ENCODE results near the gene VRK1. TPM values are rescaled to one million over a fixed set of nuclear protein-coding genes. Genes with fewer than 3 reads are reported as not detected.

Gene VRK1
- total and polyA plus RNA-seq, 2 of the 4 experiments (the other 2 are of a cell fraction) = 14.2 to 19.9 TPM

DNA sequence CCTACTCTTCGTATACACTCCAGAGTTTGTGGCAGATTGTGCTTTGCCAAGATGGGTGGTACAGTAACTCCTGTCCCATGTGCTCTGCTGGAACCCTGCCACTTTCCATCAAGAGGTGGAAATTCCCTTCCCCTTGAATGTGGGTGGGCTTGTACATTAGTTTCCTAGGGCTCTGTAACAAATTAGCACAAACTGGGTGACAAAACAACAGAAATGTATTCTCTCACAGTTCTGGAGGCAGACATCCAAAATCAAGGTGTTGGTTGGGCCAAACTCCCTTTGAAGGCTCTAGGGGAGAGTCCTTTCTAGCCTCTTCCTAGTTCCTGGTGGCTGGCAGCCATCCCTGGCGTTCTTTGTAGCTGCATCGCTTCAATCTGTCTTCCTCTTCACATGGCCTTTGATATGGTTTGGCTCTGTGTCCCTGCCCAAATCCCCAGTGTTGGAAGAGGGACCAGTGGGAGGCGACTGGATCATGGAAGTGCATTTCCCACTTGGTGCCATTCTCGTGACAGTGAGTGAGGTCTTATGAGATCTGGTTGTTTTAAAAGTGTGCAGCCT is 117.5 kb downstream of the VRK1 start:
- POLR2A ChIA-PET (ENCODE audit: unreplicated experiment) = no interaction called here
- dilution Hi-C loops (cut with HindIII; ENCODE audit: low sequenced_read_pairs, unreplicated experiment) = no loop called here
- no TSS peak for BruUV-seq (replicated peaks)

More for the DNA sequence above, 117.5 kb downstream of the VRK1 start:
- CTCF ChIA-PET = no interaction called here
- Histone ChIP-seq H3K36me3 (ENCODE audit: control insufficient read depth, insufficient read depth, low read length) (no peaks in the 10 kb centered on the region), H3K56ac (ENCODE audit: extremely low read depth, insufficient read depth, low read length) (no peak overlapping the region), H3K4me2 (ENCODE audit: low read depth, low read length) (no peak overlapping the region), H3K14ac (replicated peaks; ENCODE audit: low read depth, low read length) (no peak overlapping the region), H2BK20ac (ENCODE audit: low read depth, low read length) (no peak overlapping the region), H3K4me3 (ENCODE audit: insufficient read depth, low read depth, low read length) (no peak overlapping the region), H3K18ac (ENCODE audit: low read depth, low read length) (no peak overlapping the region), H3K9me3 (ENCODE audit: control insufficient read depth, insufficient read depth, low read length) (peaks cover 3% of the 10 kb centered on the region; the same call in 1 of the 2 replicates), H2AFZ (replicated peaks; ENCODE audit: low read length, poor library complexity) (no peak overlapping the region), H2BK120ac (ENCODE audit: low read depth, low read length) (no peak overlapping the region), H4K20me1 (ENCODE audit: insufficient read depth, low read length) (no peaks in the 10 kb centered on the region), H4K8ac (ENCODE audit: low read depth in 2 of 2, low read length in 2 of 2) (no peak overlapping the region), H3K4ac (ENCODE audit: low read depth, low read length) (no peak overlapping the region), H2AK5ac (ENCODE audit: low read depth, low read length) (no peak overlapping the region), H3K27me3 (ENCODE audit: control insufficient read depth, insufficient read depth, low read length) (no peaks in the 10 kb centered on the region), H3K9me1 (ENCODE audit: insufficient read depth, low read length) (no peaks in the 10 kb centered on the region), H3K4me1 (ENCODE audit: control insufficient read depth, insufficient read depth, low read length) (no peaks in the 10 kb centered on the region), H3K27ac (ENCODE audit: insufficient read depth, low read length) (no peak overlapping the region), H3K9ac (ENCODE audit: low read depth, low read length) (no peak overlapping the region), H3K79me1 (ENCODE audit: low read depth in 1 of 2, low read length in 2 of 2) (no peaks in the 10 kb centered on the region), H2BK15ac (ENCODE audit: low read depth, low read length) (no peak overlapping the region), H2AK9ac (replicated peaks; ENCODE audit: low read depth, low read length, poor library complexity) (no peak overlapping the region), H3K23ac (ENCODE audit: low read depth, low read length) (no peak overlapping the region), H2BK5ac (ENCODE audit: low read depth, low read length, poor library complexity, severe bottlenecking) (no peak overlapping the region), H4K91ac (ENCODE audit: insufficient read depth, low read depth, low read length) (no peak overlapping the region), H4K5ac (ENCODE audit: low read depth, low read length) (no peak overlapping the region)
- intact Hi-C loops (cut with micrococcal nuclease) (no loop called here), in situ Hi-C loops (cut with MboI; ENCODE audit: low sequenced_read_pairs) (no loop called here)
- DNase-seq (no peak), ATAC-seq (ENCODE audit: low read depth) (no peak)
- WGBS, 2 experiments (ENCODE audit: extremely low coverage in 2 of 2, insufficient read length in 1 of 2) = no CpG with 5 or more reads among the region's 5 CpGs
- no peak for TF ChIP-seq SMC3 (IDR thresholded peaks at IDR 0.05; ENCODE audit: low read depth, low read length)
- no peak for TF ChIP-seq MAZ (IDR thresholded peaks at IDR 0.05; ENCODE audit: borderline replicate concordance, low read depth, low read length)
- no peak for TF ChIP-seq CEBPB (IDR thresholded peaks at IDR 0.05; ENCODE audit: low read depth, low read length)
- TF ChIP-seq NFE2L2 (IDR thresholded peaks at IDR 0.05; ENCODE audit: low read depth, low read length) = no peak
